ENCODE data around the gene RTN4. TPM values are rescaled to one million over a fixed set of nuclear protein-coding genes. Genes with fewer than 3 reads are reported as not detected.

RTN4 gene
- total and polyA plus RNA-seq, 2 experiments from 2014 or later: 218 to 221 TPM

DNA sequence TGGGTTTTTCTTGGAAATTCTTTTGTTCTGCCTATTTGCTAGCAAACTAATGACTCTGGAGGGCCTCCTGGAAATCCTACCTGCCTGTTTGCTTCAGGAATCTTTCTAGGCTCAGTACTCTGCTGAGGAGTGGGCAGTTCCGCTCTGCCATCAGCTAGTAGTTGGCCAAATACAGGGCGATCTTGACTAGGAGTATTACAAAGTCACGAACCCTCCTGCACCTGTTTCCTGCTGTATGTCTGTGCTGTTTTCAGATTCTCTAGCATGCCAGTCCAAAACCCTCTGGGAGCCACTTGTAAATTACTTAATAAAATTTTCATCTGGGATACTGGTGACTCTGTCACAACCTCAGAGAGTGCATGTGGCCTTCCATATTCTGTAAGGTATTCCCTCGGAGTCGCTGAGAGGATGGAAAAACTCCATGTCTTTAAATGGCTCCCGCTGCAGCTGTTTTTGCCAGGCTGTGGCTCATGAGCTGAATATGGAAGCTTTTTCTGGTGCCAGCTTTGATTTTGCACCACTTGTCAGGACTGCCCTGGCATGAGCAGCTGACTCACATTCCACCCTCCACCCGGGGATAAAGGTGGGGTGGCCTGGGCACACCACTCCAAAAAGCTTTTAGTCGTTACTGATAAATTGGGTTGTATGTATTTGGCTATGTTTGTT is 123.0 kb downstream of the RTN4 start:
- Histone ChIP-seq H3K36me3 (ENCODE audit: insufficient read depth) (no peaks in the 10 kb centered on the region), H2AFZ (no peak overlapping the region), H4K20me1 (replicated peaks; ENCODE audit: insufficient read depth) (no peaks in the 10 kb centered on the region), H3K4me3 (no peak overlapping the region), H3K4me1 (ENCODE audit: insufficient read depth) (no peaks in the 10 kb centered on the region), H3K79me2 (replicated peaks; ENCODE audit: insufficient read depth) (no peaks in the 10 kb centered on the region), H3K27me3 (ENCODE audit: insufficient read depth) (no peaks in the 10 kb centered on the region), H3F3A (replicated peaks; ENCODE audit: low read depth) (no peaks in the 10 kb centered on the region), H3K9me2 (ENCODE audit: insufficient read depth) (no peaks in the 10 kb centered on the region), H3K27ac (ENCODE audit: low read depth) (no peak overlapping the region), H3K4me2 (no peak overlapping the region)
- no peak overlapping the region for H3K4me3 Mint-ChIP-seq
- ATAC-seq (no peak), DNase-seq (ENCODE audit: low spot score) (no peak)
- peaks cover 2% of the 10 kb centered on the region for H3K27me3 Mint-ChIP-seq (ENCODE audit: insufficient read depth, low read depth, poor library complexity)
- no peaks in the 10 kb centered on the region for H3K36me3 Mint-ChIP-seq (ENCODE audit: low read depth)
- H3K4me1 Mint-ChIP-seq: no peaks in the 10 kb centered on the region; the same call in 2 of the 3 replicates
- H3K9me3 Mint-ChIP-seq: no peaks in the 10 kb centered on the region
- no peak overlapping the region for H3K27ac Mint-ChIP-seq
- TF ChIP-seq ZNF331 (CRISPR knock-in tag; IDR thresholded peaks at IDR 0.05; ENCODE audit: low read depth): no peak
- TF ChIP-seq STAT1 (IDR thresholded peaks at IDR 0.05; ENCODE audit: unreplicated experiment): no peak
- no peak for TF ChIP-seq CREB1 (CRISPR knock-in tag; IDR thresholded peaks at IDR 0.05; ENCODE audit: low read depth)
- TF ChIP-seq, protein P1, sequence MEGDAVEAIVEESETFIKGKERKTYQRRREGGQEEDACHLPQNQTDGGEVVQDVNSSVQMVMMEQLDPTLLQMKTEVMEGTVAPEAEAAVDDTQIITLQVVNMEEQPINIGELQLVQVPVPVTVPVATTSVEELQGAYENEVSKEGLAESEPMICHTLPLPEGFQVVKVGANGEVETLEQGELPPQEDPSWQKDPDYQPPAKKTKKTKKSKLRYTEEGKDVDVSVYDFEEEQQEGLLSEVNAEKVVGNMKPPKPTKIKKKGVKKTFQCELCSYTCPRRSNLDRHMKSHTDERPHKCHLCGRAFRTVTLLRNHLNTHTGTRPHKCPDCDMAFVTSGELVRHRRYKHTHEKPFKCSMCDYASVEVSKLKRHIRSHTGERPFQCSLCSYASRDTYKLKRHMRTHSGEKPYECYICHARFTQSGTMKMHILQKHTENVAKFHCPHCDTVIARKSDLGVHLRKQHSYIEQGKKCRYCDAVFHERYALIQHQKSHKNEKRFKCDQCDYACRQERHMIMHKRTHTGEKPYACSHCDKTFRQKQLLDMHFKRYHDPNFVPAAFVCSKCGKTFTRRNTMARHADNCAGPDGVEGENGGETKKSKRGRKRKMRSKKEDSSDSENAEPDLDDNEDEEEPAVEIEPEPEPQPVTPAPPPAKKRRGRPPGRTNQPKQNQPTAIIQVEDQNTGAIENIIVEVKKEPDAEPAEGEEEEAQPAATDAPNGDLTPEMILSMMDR (conservative IDR thresholded peaks at IDR 0.05; ENCODE audit: low read depth in 2 of 2): no peak
- no peak for TF ChIP-seq POLR2AphosphoS5 (IDR thresholded peaks at IDR 0.05; ENCODE audit: low read depth)
- no peak for TF ChIP-seq EZH2phosphoT487 (IDR thresholded peaks at IDR 0.05; ENCODE audit: unreplicated experiment)
- TF ChIP-seq NANOG (IDR thresholded peaks at IDR 0.05; ENCODE audit: borderline replicate concordance): no peak
- no peak for TF ChIP-seq ZNF114 (CRISPR knock-in tag; IDR thresholded peaks at IDR 0.05)
- TF ChIP-seq EZH2 (IDR thresholded peaks at IDR 0.05; ENCODE audit: low read depth, unreplicated experiment): no peak
- TF ChIP-seq, protein P2, sequence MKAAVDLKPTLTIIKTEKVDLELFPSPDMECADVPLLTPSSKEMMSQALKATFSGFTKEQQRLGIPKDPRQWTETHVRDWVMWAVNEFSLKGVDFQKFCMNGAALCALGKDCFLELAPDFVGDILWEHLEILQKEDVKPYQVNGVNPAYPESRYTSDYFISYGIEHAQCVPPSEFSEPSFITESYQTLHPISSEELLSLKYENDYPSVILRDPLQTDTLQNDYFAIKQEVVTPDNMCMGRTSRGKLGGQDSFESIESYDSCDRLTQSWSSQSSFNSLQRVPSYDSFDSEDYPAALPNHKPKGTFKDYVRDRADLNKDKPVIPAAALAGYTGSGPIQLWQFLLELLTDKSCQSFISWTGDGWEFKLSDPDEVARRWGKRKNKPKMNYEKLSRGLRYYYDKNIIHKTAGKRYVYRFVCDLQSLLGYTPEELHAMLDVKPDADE (IDR thresholded peaks at IDR 0.05): no peak
- TF ChIP-seq, protein P3, sequence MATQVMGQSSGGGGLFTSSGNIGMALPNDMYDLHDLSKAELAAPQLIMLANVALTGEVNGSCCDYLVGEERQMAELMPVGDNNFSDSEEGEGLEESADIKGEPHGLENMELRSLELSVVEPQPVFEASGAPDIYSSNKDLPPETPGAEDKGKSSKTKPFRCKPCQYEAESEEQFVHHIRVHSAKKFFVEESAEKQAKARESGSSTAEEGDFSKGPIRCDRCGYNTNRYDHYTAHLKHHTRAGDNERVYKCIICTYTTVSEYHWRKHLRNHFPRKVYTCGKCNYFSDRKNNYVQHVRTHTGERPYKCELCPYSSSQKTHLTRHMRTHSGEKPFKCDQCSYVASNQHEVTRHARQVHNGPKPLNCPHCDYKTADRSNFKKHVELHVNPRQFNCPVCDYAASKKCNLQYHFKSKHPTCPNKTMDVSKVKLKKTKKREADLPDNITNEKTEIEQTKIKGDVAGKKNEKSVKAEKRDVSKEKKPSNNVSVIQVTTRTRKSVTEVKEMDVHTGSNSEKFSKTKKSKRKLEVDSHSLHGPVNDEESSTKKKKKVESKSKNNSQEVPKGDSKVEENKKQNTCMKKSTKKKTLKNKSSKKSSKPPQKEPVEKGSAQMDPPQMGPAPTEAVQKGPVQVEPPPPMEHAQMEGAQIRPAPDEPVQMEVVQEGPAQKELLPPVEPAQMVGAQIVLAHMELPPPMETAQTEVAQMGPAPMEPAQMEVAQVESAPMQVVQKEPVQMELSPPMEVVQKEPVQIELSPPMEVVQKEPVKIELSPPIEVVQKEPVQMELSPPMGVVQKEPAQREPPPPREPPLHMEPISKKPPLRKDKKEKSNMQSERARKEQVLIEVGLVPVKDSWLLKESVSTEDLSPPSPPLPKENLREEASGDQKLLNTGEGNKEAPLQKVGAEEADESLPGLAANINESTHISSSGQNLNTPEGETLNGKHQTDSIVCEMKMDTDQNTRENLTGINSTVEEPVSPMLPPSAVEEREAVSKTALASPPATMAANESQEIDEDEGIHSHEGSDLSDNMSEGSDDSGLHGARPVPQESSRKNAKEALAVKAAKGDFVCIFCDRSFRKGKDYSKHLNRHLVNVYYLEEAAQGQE (IDR thresholded peaks at IDR 0.05; ENCODE audit: unreplicated experiment): no peak

Data from GM23338 (cell line).